ENCODE data around the gene SORD. TPM values are rescaled to one million over a fixed set of nuclear protein-coding genes. Genes with fewer than 3 reads are reported as not detected.

The SORD gene
- total and polyA plus RNA-seq, 2 donors (not counting 3 experiments of a cell fraction or from before 2014, with no cell fraction given), result 16.6 to 31.8 TPM

DNA sequence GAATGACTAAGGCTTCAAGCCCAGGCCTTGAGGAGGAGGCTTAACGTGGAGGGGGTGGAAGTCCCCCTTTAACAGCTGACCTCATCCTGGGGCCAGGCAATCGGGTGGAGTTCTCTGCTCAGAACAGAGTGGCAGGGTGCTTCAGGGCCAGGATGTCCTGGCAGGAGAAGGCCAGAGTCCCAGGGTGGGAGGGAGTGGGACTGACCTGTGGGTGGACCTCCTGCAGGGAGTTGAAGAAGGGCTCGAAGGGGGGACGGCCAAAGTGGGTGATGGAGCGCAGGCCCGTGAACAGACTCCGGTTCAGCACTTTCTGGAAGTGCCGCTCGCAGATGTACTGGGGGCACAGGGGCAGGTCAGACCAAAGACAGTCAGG is 71.3 kb downstream of the SORD start:
- POLR2A ChIA-PET, result no interaction called here
- H3K9me3 ChIP-seq (replicated peaks; ENCODE audit: control insufficient read depth, insufficient read depth, low read length), result no peaks in the 10 kb centered on the region
- TF ChIP-seq FOS (IDR thresholded peaks at IDR 0.05; ENCODE audit: borderline replicate concordance, insufficient read depth, low read length) (no peak), POLR2AphosphoS5 (IDR thresholded peaks at IDR 0.05; ENCODE audit: insufficient read depth, low read depth, low read length) (no peak), JUN (IDR thresholded peaks at IDR 0.05; ENCODE audit: borderline replicate concordance, insufficient read depth, insufficient read length, low read depth) (no peak), EZH2 (IDR thresholded peaks at IDR 0.05; ENCODE audit: borderline replicate concordance, low read depth, low read length, severe bottlenecking) (no peak), POLR2A (IDR thresholded peaks at IDR 0.05; ENCODE audit: low read depth, low read length) (no peak)
- TF ChIP-seq, protein P1, sequence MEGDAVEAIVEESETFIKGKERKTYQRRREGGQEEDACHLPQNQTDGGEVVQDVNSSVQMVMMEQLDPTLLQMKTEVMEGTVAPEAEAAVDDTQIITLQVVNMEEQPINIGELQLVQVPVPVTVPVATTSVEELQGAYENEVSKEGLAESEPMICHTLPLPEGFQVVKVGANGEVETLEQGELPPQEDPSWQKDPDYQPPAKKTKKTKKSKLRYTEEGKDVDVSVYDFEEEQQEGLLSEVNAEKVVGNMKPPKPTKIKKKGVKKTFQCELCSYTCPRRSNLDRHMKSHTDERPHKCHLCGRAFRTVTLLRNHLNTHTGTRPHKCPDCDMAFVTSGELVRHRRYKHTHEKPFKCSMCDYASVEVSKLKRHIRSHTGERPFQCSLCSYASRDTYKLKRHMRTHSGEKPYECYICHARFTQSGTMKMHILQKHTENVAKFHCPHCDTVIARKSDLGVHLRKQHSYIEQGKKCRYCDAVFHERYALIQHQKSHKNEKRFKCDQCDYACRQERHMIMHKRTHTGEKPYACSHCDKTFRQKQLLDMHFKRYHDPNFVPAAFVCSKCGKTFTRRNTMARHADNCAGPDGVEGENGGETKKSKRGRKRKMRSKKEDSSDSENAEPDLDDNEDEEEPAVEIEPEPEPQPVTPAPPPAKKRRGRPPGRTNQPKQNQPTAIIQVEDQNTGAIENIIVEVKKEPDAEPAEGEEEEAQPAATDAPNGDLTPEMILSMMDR (IDR thresholded peaks at IDR 0.05; ENCODE audit: extremely low read depth in 1 of 2, insufficient read depth in 1 of 2, low read depth in 1 of 2, low read length in 2 of 2), result no peak
- DNase-seq (ENCODE audit: low read depth, low spot score) (no peak), FAIRE-seq (no peak)
- CTCF ChIA-PET, result interaction anchor here (1.0 to 1.8 kb wide), 2 partner anchors 12 to 24 kb away, joined by 3 to 6 read pairs; no protein-coding TSS in a partner anchor
- no peak overlapping the region for H3K4me2 ChIP-seq (ENCODE audit: insufficient read depth, low read length)
- intact Hi-C loops (cut with micrococcal nuclease), result no loop called here
- no peak overlapping the region for H3K4me3 ChIP-seq (replicated peaks in 1 of 3; ENCODE audit: insufficient read depth in 1 of 3, low read depth in 1 of 3, low read length in 3 of 3)
- H3K27me3 ChIP-seq (ENCODE audit: control insufficient read depth in 2 of 2, insufficient read depth in 2 of 2, low read length in 2 of 2), result peaks cover 13% of the 10 kb centered on the region in 2 experiments
- dilution Hi-C loops (cut with MboI; ENCODE audit: extremely low pct_ligation_motif_present, low sequenced_read_pairs), result no loop called here
- H3K27ac ChIP-seq (ENCODE audit: insufficient read depth, low read depth, low read length), result no peak overlapping the region
- no peak overlapping the region for H3K9ac ChIP-seq (replicated peaks; ENCODE audit: extremely low read depth, insufficient read depth, low read length)
- no peaks in the 10 kb centered on the region for H3K4me1 ChIP-seq (ENCODE audit: control insufficient read depth, extremely low read depth, insufficient read depth, low read length)
- no TSS peak for BruUV-seq (replicated peaks)
- no peaks in the 10 kb centered on the region for H3K36me3 ChIP-seq (ENCODE audit: control insufficient read depth in 2 of 2, extremely low read depth in 1 of 2, insufficient read depth in 2 of 2, low read length in 2 of 2)
- H3K9me1 ChIP-seq (replicated peaks; ENCODE audit: control insufficient read depth, extremely low read depth, insufficient read depth, low read length), result no peaks in the 10 kb centered on the region
- H3K79me2 ChIP-seq (ENCODE audit: control insufficient read depth, insufficient read depth, low read length), result no peaks in the 10 kb centered on the region
- H4K20me1 ChIP-seq (replicated peaks; ENCODE audit: control insufficient read depth, extremely low read depth, insufficient read depth, low read length), result no peaks in the 10 kb centered on the region
- no peak overlapping the region for H2AFZ ChIP-seq (ENCODE audit: low read depth, low read length)

DNA sequence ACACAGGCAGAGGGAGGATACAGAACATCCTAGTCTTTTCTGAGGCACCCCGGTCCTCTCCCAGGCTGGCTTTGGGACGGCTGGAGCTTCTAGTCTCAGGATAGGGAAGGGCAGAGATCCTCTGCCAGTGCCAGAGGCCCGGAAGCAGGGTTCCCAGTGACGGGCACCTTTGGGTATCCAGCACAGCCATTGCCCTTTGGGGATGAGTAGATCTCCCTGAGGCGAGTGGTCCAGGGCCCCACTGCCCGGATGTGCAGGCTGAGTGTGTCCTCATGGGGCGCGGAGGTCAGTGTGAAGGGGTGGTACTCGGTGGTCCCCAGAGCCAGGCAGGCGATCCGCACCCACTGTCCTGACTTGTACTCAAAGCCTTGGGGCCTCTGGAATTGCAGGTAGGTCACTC is 72.7 kb downstream of the SORD start:
- dilution Hi-C loops (cut with MboI; ENCODE audit: extremely low pct_ligation_motif_present, low sequenced_read_pairs), result no loop called here

More for the DNA sequence above, 72.7 kb downstream of the SORD start:
- Histone ChIP-seq H2AFZ (ENCODE audit: low read depth, low read length) (no peak overlapping the region), H4K20me1 (replicated peaks; ENCODE audit: control insufficient read depth, extremely low read depth, insufficient read depth, low read length) (no peaks in the 10 kb centered on the region), H3K27me3 (ENCODE audit: control insufficient read depth in 2 of 2, insufficient read depth in 2 of 2, low read length in 2 of 2) (peaks cover 10 to 11% of the 10 kb centered on the region in 2 experiments), H3K9me3 (replicated peaks; ENCODE audit: control insufficient read depth, insufficient read depth, low read length) (no peaks in the 10 kb centered on the region), H3K79me2 (ENCODE audit: control insufficient read depth, insufficient read depth, low read length) (no peaks in the 10 kb centered on the region), H3K4me1 (ENCODE audit: control insufficient read depth, extremely low read depth, insufficient read depth, low read length) (no peaks in the 10 kb centered on the region), H3K27ac (ENCODE audit: insufficient read depth, low read depth, low read length) (no peak overlapping the region), H3K36me3 (ENCODE audit: control insufficient read depth in 2 of 2, extremely low read depth in 1 of 2, insufficient read depth in 2 of 2, low read length in 2 of 2) (no peaks in the 10 kb centered on the region), H3K4me2 (ENCODE audit: insufficient read depth, low read length) (no peak overlapping the region), H3K9ac (replicated peaks; ENCODE audit: extremely low read depth, insufficient read depth, low read length) (no peak overlapping the region), H3K9me1 (replicated peaks; ENCODE audit: control insufficient read depth, extremely low read depth, insufficient read depth, low read length) (no peaks in the 10 kb centered on the region), H3K4me3 (replicated peaks in 1 of 3; ENCODE audit: insufficient read depth in 1 of 3, low read depth in 1 of 3, low read length in 3 of 3) (no peak overlapping the region)
- TF ChIP-seq FOS (IDR thresholded peaks at IDR 0.05; ENCODE audit: borderline replicate concordance, insufficient read depth, low read length) (no peak), POLR2A (IDR thresholded peaks at IDR 0.05; ENCODE audit: low read depth, low read length) (no peak), EZH2 (IDR thresholded peaks at IDR 0.05; ENCODE audit: borderline replicate concordance, low read depth, low read length, severe bottlenecking) (no peak), POLR2AphosphoS5 (IDR thresholded peaks at IDR 0.05; ENCODE audit: insufficient read depth, low read depth, low read length) (no peak), JUN (IDR thresholded peaks at IDR 0.05; ENCODE audit: borderline replicate concordance, insufficient read depth, insufficient read length, low read depth) (no peak), GATA2 (IDR thresholded peaks at IDR 0.05; ENCODE audit: insufficient read depth, insufficient read length, low read depth, low read length) (no peak)
- TF ChIP-seq, protein P1 (IDR thresholded peaks at IDR 0.05; ENCODE audit: extremely low read depth in 1 of 2, insufficient read depth in 1 of 2, low read depth in 1 of 2, low read length in 2 of 2), result no peak
- TF ChIP-seq, protein P2, sequence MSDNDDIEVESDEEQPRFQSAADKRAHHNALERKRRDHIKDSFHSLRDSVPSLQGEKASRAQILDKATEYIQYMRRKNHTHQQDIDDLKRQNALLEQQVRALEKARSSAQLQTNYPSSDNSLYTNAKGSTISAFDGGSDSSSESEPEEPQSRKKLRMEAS (IDR thresholded peaks at IDR 0.05; ENCODE audit: insufficient read depth, insufficient read length), result no peak
- FAIRE-seq, result no peak
- BruUV-seq (replicated peaks), result no TSS peak
- ChIA-PET CTCF (no interaction called here), POLR2A (no interaction called here)
- no peak for DNase-seq (ENCODE audit: low read depth, low spot score)
- intact Hi-C loops (cut with micrococcal nuclease), result no loop called here

Measured in endothelial cell of umbilical vein (primary cell).